NCI-H2171 treated with DMSO at 0.1 percent for 48 hours (cell line): ENCODE data around the gene GNAO1.

Experiments
- DNase-seq: peaks from one replicate; lab custom pipeline; 2025; lab: John Stamatoyannopoulos, UW

The GNAO1 gene

GRCh38 chr16:56265746-56266145, 74.5 kb downstream of the GNAO1 start:
- DNase-seq = no peak

- no peak for DNase-seq
Measured at GRCh38 chr16:56266641-56267607, 75.6 kb downstream of the GNAO1 start.

- peak; percentile 22 for DNase-seq
Measured at GRCh38 chr16:56267888-56268287, 76.6 kb downstream of the GNAO1 start.

- no peak for DNase-seq
Measured at GRCh38 chr16:56268799-56269198, 77.5 kb downstream of the GNAO1 start.

GRCh38 chr16:56269281-56269680, 78.0 kb downstream of the GNAO1 start:
- DNase-seq = no peak

- no peak for DNase-seq
Measured at GRCh38 chr16:56269811-56270684, 78.8 kb downstream of the GNAO1 start.

- DNase-seq = no peak
Measured at GRCh38 chr16:56270828-56271227, 79.5 kb downstream of the GNAO1 start.

- DNase-seq = no peak
Measured at GRCh38 chr16:56272583-56272894, 81.2 kb downstream of the GNAO1 start.

- DNase-seq = no peak
Measured at GRCh38 chr16:56273615-56274014, 82.3 kb downstream of the GNAO1 start.

GRCh38 chr16:56274369-56274768, 83.1 kb downstream of the GNAO1 start:
- no peak for DNase-seq

- no peak for DNase-seq
Measured at GRCh38 chr16:56275076-56275475, 83.8 kb downstream of the GNAO1 start.

- no peak for DNase-seq
Measured at GRCh38 chr16:56275801-56276200, 84.5 kb downstream of the GNAO1 start.

- DNase-seq = peak; percentile 59
Measured at GRCh38 chr16:56277075-56277474, 85.8 kb downstream of the GNAO1 start.

GRCh38 chr16:56278196-56278855, 87.0 kb downstream of the GNAO1 start:
- DNase-seq = no peak

- DNase-seq = peak; percentile 55
Measured at GRCh38 chr16:56279132-56279531, 87.8 kb downstream of the GNAO1 start.

- no peak for DNase-seq
Measured at GRCh38 chr16:56279914-56280313, 88.6 kb downstream of the GNAO1 start.

GRCh38 chr16:56281249-56281805, 90.0 kb downstream of the GNAO1 start:
- peak; percentile 70 for DNase-seq

GRCh38 chr16:56282451-56282850, 91.2 kb downstream of the GNAO1 start:
- DNase-seq = peak; percentile 14

GRCh38 chr16:56284521-56284920, 93.2 kb downstream of the GNAO1 start:
- no peak for DNase-seq

- DNase-seq = no peak
Measured at GRCh38 chr16:56286809-56287208, 95.5 kb downstream of the GNAO1 start.

- peak; percentile 58 for DNase-seq
Measured at GRCh38 chr16:56288019-56288418, 96.7 kb downstream of the GNAO1 start.

GRCh38 chr16:56289416-56289815, 98.1 kb downstream of the GNAO1 start:
- DNase-seq = peak; percentile 92
